ENCODE data around the gene WNT3. TPM values are rescaled to one million over a fixed set of nuclear protein-coding genes. Genes with fewer than 3 reads are reported as not detected.

WNT3 gene
- total and polyA plus RNA-seq, 4 donors = 0.74 to 2.9 (median 1.4) TPM

DNA sequence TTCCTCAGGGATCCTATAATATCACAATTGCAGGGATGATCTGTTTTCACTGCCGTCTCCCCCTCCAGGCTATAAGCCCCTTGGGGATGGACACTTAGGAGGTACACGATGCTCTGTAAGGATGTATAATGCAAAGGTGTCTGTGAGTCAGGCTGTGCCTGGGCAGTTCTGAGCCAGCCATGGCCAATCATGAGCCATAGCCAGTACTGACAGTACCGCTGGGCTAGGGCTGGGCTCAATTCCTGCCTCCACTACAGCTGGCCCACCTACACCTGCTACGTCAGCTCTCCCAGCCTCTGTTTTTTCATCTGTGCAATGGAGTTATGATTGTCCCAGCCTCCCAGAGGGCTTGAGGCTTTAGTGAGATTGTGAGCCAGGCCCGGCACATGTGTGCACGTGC is 30.0 kb upstream of the WNT3 start:
- H3K36me3 ChIP-seq (ENCODE audit: control insufficient read depth in 4 of 4, insufficient read depth in 4 of 4, low read length in 4 of 4) = no peaks in the 10 kb centered on the region
- no peak for DNase-seq
- TF ChIP-seq, protein P1, sequence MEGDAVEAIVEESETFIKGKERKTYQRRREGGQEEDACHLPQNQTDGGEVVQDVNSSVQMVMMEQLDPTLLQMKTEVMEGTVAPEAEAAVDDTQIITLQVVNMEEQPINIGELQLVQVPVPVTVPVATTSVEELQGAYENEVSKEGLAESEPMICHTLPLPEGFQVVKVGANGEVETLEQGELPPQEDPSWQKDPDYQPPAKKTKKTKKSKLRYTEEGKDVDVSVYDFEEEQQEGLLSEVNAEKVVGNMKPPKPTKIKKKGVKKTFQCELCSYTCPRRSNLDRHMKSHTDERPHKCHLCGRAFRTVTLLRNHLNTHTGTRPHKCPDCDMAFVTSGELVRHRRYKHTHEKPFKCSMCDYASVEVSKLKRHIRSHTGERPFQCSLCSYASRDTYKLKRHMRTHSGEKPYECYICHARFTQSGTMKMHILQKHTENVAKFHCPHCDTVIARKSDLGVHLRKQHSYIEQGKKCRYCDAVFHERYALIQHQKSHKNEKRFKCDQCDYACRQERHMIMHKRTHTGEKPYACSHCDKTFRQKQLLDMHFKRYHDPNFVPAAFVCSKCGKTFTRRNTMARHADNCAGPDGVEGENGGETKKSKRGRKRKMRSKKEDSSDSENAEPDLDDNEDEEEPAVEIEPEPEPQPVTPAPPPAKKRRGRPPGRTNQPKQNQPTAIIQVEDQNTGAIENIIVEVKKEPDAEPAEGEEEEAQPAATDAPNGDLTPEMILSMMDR (IDR thresholded peaks at IDR 0.05; ENCODE audit: control extremely low read depth, extremely low read depth) = no peak
- 80 to 89% methylated on average over 6 of the region's 6 CpGs for WGBS, 2 donors
- H3K4me3 ChIP-seq = no peak overlapping the region
- H3K9ac ChIP-seq (ENCODE audit: insufficient read depth in 1 of 2, low read length in 2 of 2) = no peak overlapping the region
- no peak overlapping the region for H3K27ac ChIP-seq (ENCODE audit: low read depth in 1 of 2, low read length in 1 of 2)
- H3K4me1 ChIP-seq (ENCODE audit: control insufficient read depth in 5 of 5, insufficient read depth in 5 of 5, low read length in 5 of 5) = peaks cover 0 to 9% (median 0%) of the 10 kb centered on the region in 5 donors
- peaks cover 0 to 3% (median 0%) of the 10 kb centered on the region in 4 donors for H3K9me3 ChIP-seq (ENCODE audit: control insufficient read depth in 4 of 4, insufficient read depth in 3 of 4, low read length in 3 of 4)
- ATAC-seq (ENCODE audit: insufficient read depth, low FRiP score) = no peak
- H3K27me3 ChIP-seq (ENCODE audit: control insufficient read depth in 3 of 3, insufficient read depth in 3 of 3, low read length in 2 of 3) = peaks cover 0 to 55% (median 30%) of the 10 kb centered on the region in 3 donors

DNA sequence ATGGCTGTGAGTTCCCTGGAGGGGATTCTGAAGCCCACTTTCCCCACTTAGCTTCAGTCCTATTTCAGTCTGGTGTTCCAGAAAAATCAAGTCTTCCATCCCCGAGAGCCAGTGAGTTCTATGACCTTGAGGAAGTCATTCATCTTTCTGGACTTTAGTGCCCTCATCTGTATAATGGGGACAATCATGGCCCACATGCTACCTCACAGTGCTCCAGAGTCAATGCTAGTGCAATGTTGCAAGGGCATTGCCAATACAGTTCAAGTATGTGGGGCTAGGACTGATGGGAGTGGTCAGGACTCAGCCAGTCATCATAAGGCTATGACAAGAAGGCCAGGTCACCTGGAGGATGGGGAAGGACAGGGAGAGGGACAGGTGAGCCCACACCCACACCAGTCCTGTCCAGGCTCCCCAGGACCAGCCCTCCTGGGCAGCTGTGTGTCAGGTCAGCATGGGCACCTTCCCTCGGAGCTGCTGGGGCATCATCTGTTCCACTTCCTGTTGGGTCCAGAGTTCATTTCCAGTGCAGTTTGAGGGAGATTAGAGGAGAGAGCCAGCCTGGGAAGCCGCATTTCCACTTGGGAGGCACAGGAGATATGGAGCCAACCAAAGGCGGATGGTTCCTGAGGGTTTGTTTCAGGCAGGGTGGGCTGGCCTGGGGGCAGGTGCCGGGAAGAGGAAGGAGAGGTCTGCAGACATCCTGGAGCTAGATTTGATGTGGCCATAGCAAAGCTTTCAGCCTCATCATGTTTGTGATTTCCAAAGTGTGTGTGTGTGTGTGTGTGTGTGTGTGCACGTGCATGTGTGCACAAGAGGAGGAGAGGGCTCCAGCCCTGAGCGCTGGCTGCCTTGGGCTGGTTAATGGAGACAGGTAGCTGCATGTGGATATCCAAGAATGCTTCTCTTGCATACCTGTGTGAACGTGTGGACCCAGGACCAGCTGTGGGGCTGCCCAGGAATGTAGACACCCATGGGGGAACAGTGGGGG is 29.0 kb upstream of the WNT3 start:
- no peak overlapping the region for H3K27ac ChIP-seq (ENCODE audit: low read depth in 1 of 2, low read length in 1 of 2)
- no peaks in the 10 kb centered on the region for H3K36me3 ChIP-seq (ENCODE audit: control insufficient read depth in 4 of 4, insufficient read depth in 4 of 4, low read length in 4 of 4)
- H3K4me1 ChIP-seq (ENCODE audit: control insufficient read depth in 5 of 5, insufficient read depth in 5 of 5, low read length in 5 of 5) = peaks cover 0 to 9% (median 0%) of the 10 kb centered on the region in 5 donors
- peaks cover 0 to 47% (median 25%) of the 10 kb centered on the region in 3 donors for H3K27me3 ChIP-seq (ENCODE audit: control insufficient read depth in 3 of 3, insufficient read depth in 3 of 3, low read length in 2 of 3)
- H3K4me3 ChIP-seq = no peak overlapping the region
- no peak for ATAC-seq (ENCODE audit: insufficient read depth, low FRiP score)
- WGBS, 2 donors = 56 to 69% methylated on average over 8 of the region's 8 CpGs
- TF ChIP-seq, protein P1 (IDR thresholded peaks at IDR 0.05; ENCODE audit: control extremely low read depth, extremely low read depth) = no peak
- no peak overlapping the region for H3K9ac ChIP-seq (ENCODE audit: insufficient read depth in 1 of 2, low read length in 2 of 2)
- DNase-seq = no peak
- H3K9me3 ChIP-seq (ENCODE audit: control insufficient read depth in 4 of 4, insufficient read depth in 3 of 4, low read length in 3 of 4) = peaks cover 0 to 6% (median 1%) of the 10 kb centered on the region in 4 donors

DNA sequence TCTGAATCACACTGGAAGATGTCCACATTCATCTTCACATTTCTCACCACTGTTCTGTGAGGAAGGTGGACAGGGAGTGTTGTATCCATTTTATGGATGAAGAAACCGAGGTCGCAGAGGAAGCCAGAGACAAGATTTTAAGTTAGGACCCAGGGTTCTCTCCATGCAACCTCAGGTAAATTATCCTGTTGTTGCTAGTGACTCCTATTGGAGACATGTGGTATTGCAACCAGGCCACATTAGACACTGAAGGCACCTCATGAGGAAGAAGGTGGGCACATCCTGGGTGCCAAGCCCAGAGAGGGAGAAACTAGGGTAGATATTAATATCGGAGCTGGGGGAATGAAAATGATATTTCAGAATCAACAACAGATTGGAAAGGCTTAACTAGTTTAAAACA is 24.3 kb upstream of the WNT3 start:
- peaks cover 4 to 14% (median 9%) of the 10 kb centered on the region in 3 donors for H3K27me3 ChIP-seq (ENCODE audit: control insufficient read depth in 3 of 3, insufficient read depth in 3 of 3, low read length in 2 of 3)
- H3K4me3 ChIP-seq = no peak overlapping the region
- H3K4me1 ChIP-seq (ENCODE audit: control insufficient read depth in 5 of 5, insufficient read depth in 5 of 5, low read length in 5 of 5) = peaks cover 0 to 5% (median 0%) of the 10 kb centered on the region in 5 donors
- ATAC-seq (ENCODE audit: insufficient read depth, low FRiP score) (no peak), DNase-seq (no peak)
- H3K9me3 ChIP-seq (ENCODE audit: control insufficient read depth in 4 of 4, insufficient read depth in 3 of 4, low read length in 3 of 4) = peaks cover 0 to 8% (median 1%) of the 10 kb centered on the region in 4 donors
- TF ChIP-seq, protein P1 (IDR thresholded peaks at IDR 0.05; ENCODE audit: control extremely low read depth, extremely low read depth) = no peak
- no peak overlapping the region for H3K9ac ChIP-seq (ENCODE audit: insufficient read depth in 1 of 2, low read length in 2 of 2)
- H3K27ac ChIP-seq (ENCODE audit: low read depth in 1 of 2, low read length in 1 of 2) = no peak overlapping the region
- H3K36me3 ChIP-seq (ENCODE audit: control insufficient read depth in 4 of 4, insufficient read depth in 4 of 4, low read length in 4 of 4) = no peaks in the 10 kb centered on the region
- 97 to 98% methylated on average over 3 of the region's 3 CpGs for WGBS, 2 donors
